ENCODE results near the gene ANKS6. TPM values are rescaled to one million over a fixed set of nuclear protein-coding genes. Genes with fewer than 3 reads are reported as not detected.

ANKS6 gene
- total RNA-seq, 4 donors from 2014 or later: 18.3 to 35.9 (median 29.3) TPM

GRCh38 chr9:98768344-98768743 is 28.0 kb downstream of the ANKS6 start:
- H3K4me3 ChIP-seq: no peak overlapping the region
- DNase-seq: no peak
- 97 to 100% methylated on average over 1 to 9 of the region's 9 CpGs for WGBS, 2 donors (ENCODE audit: low coverage in 1 of 2)
- TF ChIP-seq POLR2A (IDR thresholded peaks at IDR 0.05): no peak
- TF ChIP-seq EP300 (IDR thresholded peaks at IDR 0.05; ENCODE audit: low read depth): no peak
- TF ChIP-seq CTCF (IDR thresholded peaks at IDR 0.05): no peak
- no peaks in the 10 kb centered on the region for H3K4me1 ChIP-seq
- in situ Hi-C loops (cut with MboI; ENCODE audit: low pct_ligation_motif_present in 1 of 4, low pct_unique_long_range_greater_than_20kb in 1 of 4, low sequenced_read_pairs in 3 of 4) (no loop called here), intact Hi-C loops (cut with DNase I; ENCODE audit: low total_unique reads) (no loop called here)
- peaks cover 0 to 30% (median 10%) of the 10 kb centered on the region in 4 donors for H3K36me3 ChIP-seq
- H3K9me3 ChIP-seq: no peaks in the 10 kb centered on the region
- no peaks in the 10 kb centered on the region for H3K27me3 ChIP-seq
- no peak overlapping the region for H3K27ac ChIP-seq

- no peaks in the 10 kb centered on the region for H3K9me3 ChIP-seq
- in situ Hi-C loops (cut with MboI; ENCODE audit: low pct_ligation_motif_present in 1 of 4, low pct_unique_long_range_greater_than_20kb in 1 of 4, low sequenced_read_pairs in 3 of 4) (no loop called here), intact Hi-C loops (cut with DNase I; ENCODE audit: low total_unique reads) (no loop called here)
- no peak overlapping the region for H3K4me3 ChIP-seq
- TF ChIP-seq POLR2A (IDR thresholded peaks at IDR 0.05) (no peak), CTCF (IDR thresholded peaks at IDR 0.05) (no peak), EP300 (IDR thresholded peaks at IDR 0.05; ENCODE audit: low read depth) (no peak), POLR2AphosphoS5 (IDR thresholded peaks at IDR 0.05) (no peak)
- H3K4me1 ChIP-seq: no peaks in the 10 kb centered on the region
- peaks cover 0 to 28% (median 10%) of the 10 kb centered on the region in 4 donors for H3K36me3 ChIP-seq
- 98% methylated on average over 7 of the region's 7 CpGs; no CpG with 5 or more reads in 1 of the 2 donors for WGBS, 2 donors (ENCODE audit: low coverage in 1 of 2)
- no peaks in the 10 kb centered on the region for H3K27me3 ChIP-seq
- H3K27ac ChIP-seq: no peak overlapping the region
- DNase-seq: no peak
Observed at GRCh38 chr9:98767915-98768314, 28.4 kb downstream of the ANKS6 start.

GRCh38 chr9:98767196-98767595 is 29.2 kb downstream of the ANKS6 start:
- intact Hi-C loops (cut with DNase I; ENCODE audit: low total_unique reads): no loop called here
- H3K4me3 ChIP-seq: no peak overlapping the region
- H3K36me3 ChIP-seq: peaks cover 0 to 21% (median 7%) of the 10 kb centered on the region in 4 donors
- no peaks in the 10 kb centered on the region for H3K4me1 ChIP-seq
- no peaks in the 10 kb centered on the region for H3K9me3 ChIP-seq
- H3K27ac ChIP-seq: no peak overlapping the region
- 95% methylated on average over 3 of the region's 3 CpGs; no CpG with 5 or more reads in 1 of the 2 donors for WGBS, 2 donors (ENCODE audit: low coverage in 1 of 2)
- H3K27me3 ChIP-seq: no peaks in the 10 kb centered on the region
- no peak for DNase-seq
- TF ChIP-seq EP300 (IDR thresholded peaks at IDR 0.05; ENCODE audit: low read depth): no peak
- TF ChIP-seq CTCF (IDR thresholded peaks at IDR 0.05): no peak
- TF ChIP-seq POLR2AphosphoS5 (IDR thresholded peaks at IDR 0.05): no peak
- no peak for TF ChIP-seq POLR2A (IDR thresholded peaks at IDR 0.05)
- in situ Hi-C loops (cut with MboI; ENCODE audit: low pct_ligation_motif_present in 1 of 4, low pct_unique_long_range_greater_than_20kb in 1 of 4, low sequenced_read_pairs in 3 of 4): no loop called here

- Histone ChIP-seq H3K4me3 (no peak overlapping the region), H3K27ac (no peak overlapping the region), H3K4me1 (no peaks in the 10 kb centered on the region), H3K9me3 (no peaks in the 10 kb centered on the region), H3K27me3 (no peaks in the 10 kb centered on the region), H3K36me3 (peaks cover 0 to 15% (median 4%) of the 10 kb centered on the region in 4 donors)
- intact Hi-C loops (cut with DNase I; ENCODE audit: low total_unique reads) (no loop called here), in situ Hi-C loops (cut with MboI; ENCODE audit: low pct_ligation_motif_present in 1 of 4, low pct_unique_long_range_greater_than_20kb in 1 of 4, low sequenced_read_pairs in 3 of 4) (no loop called here)
- no peak for DNase-seq
- no peak for TF ChIP-seq EP300 (IDR thresholded peaks at IDR 0.05; ENCODE audit: low read depth)
- TF ChIP-seq CTCF (IDR thresholded peaks at IDR 0.05): no peak
- TF ChIP-seq POLR2AphosphoS5 (IDR thresholded peaks at IDR 0.05): no peak
- WGBS, 2 donors (ENCODE audit: low coverage in 1 of 2): 92 to 96% methylated on average over 2 of the region's 2 CpGs
Observed at GRCh38 chr9:98766586-98766985, 29.8 kb downstream of the ANKS6 start.

All from transverse colon (tissue), 4 donors.